Neural cell (in vitro differentiated cells): ENCODE measurements around the gene RNGTT. TPM values are rescaled to one million over a fixed set of nuclear protein-coding genes. Genes with fewer than 3 reads are reported as not detected.

Source experiments
- H2AFZ ChIP-seq: fragments of 200-600, 300-800 bp; sonication (generic), shearing (Covaris generic); 2 replicates; pipeline ENCODE4 v1.6.0; 2014; ENCODE audit warnings: low read depth, mild to moderate bottlenecking, antibody characterized with exemption, low read length, moderate library complexity
- H3F3A ChIP-seq: fragments of 200-600 bp; shearing (Covaris generic); 2 replicates; pipeline ENCODE4 v1.6.1; 2016; ENCODE audit warnings: mild to moderate bottlenecking, moderate library complexity, mixed read lengths, antibody characterized with exemption, low read length; ENCODE audit not compliant: insufficient read depth, poor library complexity, severe bottlenecking
- H3K27ac ChIP-seq: fragments of 200-600, 300-800 bp; sonication (generic), shearing (Covaris generic); 2 replicates; pipeline ENCODE4 v1.5.1; 2014; ENCODE audit warnings: mild to moderate bottlenecking, low read length, moderate library complexity
- H3K27me3 ChIP-seq: fragments of 300-800, 200-600 bp; sonication (generic), shearing (Covaris generic); 2 replicates; pipeline ENCODE4 v1.6.0; 2014; ENCODE audit warnings: mild to moderate bottlenecking, low read depth, low read length, moderate library complexity; ENCODE audit not compliant: insufficient read depth
- H3K36me3 ChIP-seq: fragments of 300-800, 200-600 bp; sonication (generic), shearing (Covaris generic); 2 replicates; pipeline ENCODE4 v1.5.1; 2014; ENCODE audit warnings: mild to moderate bottlenecking, antibody characterized with exemption, low read length, moderate library complexity; ENCODE audit not compliant: insufficient read depth
- H3K4me2 ChIP-seq: fragments of 300-800, 200-600 bp; sonication (generic), shearing (Covaris generic); 2 replicates; pipeline ENCODE4 v1.6.0; 2014; ENCODE audit warnings: mild to moderate bottlenecking, low read length
- H3K4me3 ChIP-seq: fragments of 300-800, 200-600 bp; sonication (generic), shearing (Covaris generic); 2 replicates; pipeline ENCODE4 v1.5.1; 2014; ENCODE audit warnings: mild to moderate bottlenecking, low read length, moderate library complexity
- H3K79me2 ChIP-seq: fragments of 200-600 bp; shearing (Covaris generic); replicated peaks from 2 replicates; pipeline ENCODE4 v1.6.0; 2014; ENCODE audit warnings: mild to moderate bottlenecking, low read length, moderate library complexity; ENCODE audit not compliant: insufficient read depth
- H3K9ac ChIP-seq: fragments of 300-800, 200-600 bp; sonication (generic), shearing (Covaris generic); 2 replicates; pipeline ENCODE4 v1.6.1; 2016; ENCODE audit warnings: mild to moderate bottlenecking, low read length, mixed read lengths
- H3K9me2 ChIP-seq: fragments of 200-600 bp; shearing (Covaris generic); 2 replicates; pipeline ENCODE4 v1.6.1; 2016; ENCODE audit warnings: mild to moderate bottlenecking, low read length, mixed read lengths; ENCODE audit not compliant: insufficient read depth
- H3K9me3 ChIP-seq: fragments of 200-600, 300-800 bp; sonication (generic), shearing (Covaris generic); 2 replicates; pipeline ENCODE4 v1.6.1; 2016; ENCODE audit warnings: mild to moderate bottlenecking, mixed run types, low read length, moderate library complexity, mixed read lengths
- H4K20me1 ChIP-seq: fragments of 200-600 bp; shearing (Covaris generic); 2 replicates; pipeline ENCODE4 v1.6.1; 2016; ENCODE audit warnings: mild to moderate bottlenecking, mixed run types; ENCODE audit not compliant: insufficient read depth
- CTCF ChIP-seq: fragments of 450-650 bp; IDR thresholded peaks from 2 replicates; pipeline ENCODE4 v1.5.1; 2014; ENCODE audit warnings: antibody characterized with exemption, mild to moderate bottlenecking, moderate library complexity; ENCODE audit not compliant: poor library complexity, severe bottlenecking
- EP300 ChIP-seq: fragments of 450-650 bp; conservative IDR thresholded peaks from 2 replicates; pipeline ENCODE4 v1.6.1; 2014; ENCODE audit warnings: antibody characterized with exemption, mild to moderate bottlenecking, moderate library complexity; ENCODE audit not compliant: poor library complexity, severe bottlenecking
- EZH2 ChIP-seq: fragments of 200-600, 300-800 bp; shearing (Covaris generic), sonication (generic); IDR thresholded peaks from 2 replicates; pipeline ENCODE4 v1.6.1; 2014; ENCODE audit warnings: antibody characterized with exemption, low read length, borderline replicate concordance, mild to moderate bottlenecking; ENCODE audit not compliant: insufficient read depth, poor library complexity, severe bottlenecking
- MXI1 ChIP-seq: fragments of 450-650 bp; conservative IDR thresholded peaks from 2 replicates; pipeline ENCODE4 v1.6.1; 2014; ENCODE audit warnings: antibody characterized with exemption, mild to moderate bottlenecking; ENCODE audit not compliant: poor library complexity, severe bottlenecking
- POLR2AphosphoS5 ChIP-seq: IDR thresholded peaks from 2 replicates; pipeline ENCODE4 v1.6.1; 2012
- RAD21 ChIP-seq: fragments of 450-650 bp; conservative IDR thresholded peaks from 2 replicates; pipeline ENCODE4 v1.6.1; 2014; ENCODE audit warnings: antibody characterized with exemption, mild to moderate bottlenecking, moderate library complexity
- SMC3 ChIP-seq: fragments of 450-650 bp; conservative IDR thresholded peaks from 2 replicates; pipeline ENCODE4 v1.6.1; 2014; ENCODE audit warnings: antibody characterized with exemption, mild to moderate bottlenecking, moderate library complexity; ENCODE audit not compliant: poor library complexity
- polyA plus RNA-seq: library from polyadenylated mRNA; depleted of rRNA; stranded (reverse); fragments of >200 nt; gene quantifications from 2 replicates; pipeline ENCODE4 v1.2.3, GENCODE V29; 2014
- TF ChIP-seq, protein P1 (sequence below): IDR thresholded peaks from 2 replicates; pipeline ENCODE4 v1.6.1; 2012; ENCODE audit warnings: borderline replicate concordance

RNGTT gene
- polyA plus RNA-seq, 1 donor from 2014 or later = 28.3 TPM

DNA sequence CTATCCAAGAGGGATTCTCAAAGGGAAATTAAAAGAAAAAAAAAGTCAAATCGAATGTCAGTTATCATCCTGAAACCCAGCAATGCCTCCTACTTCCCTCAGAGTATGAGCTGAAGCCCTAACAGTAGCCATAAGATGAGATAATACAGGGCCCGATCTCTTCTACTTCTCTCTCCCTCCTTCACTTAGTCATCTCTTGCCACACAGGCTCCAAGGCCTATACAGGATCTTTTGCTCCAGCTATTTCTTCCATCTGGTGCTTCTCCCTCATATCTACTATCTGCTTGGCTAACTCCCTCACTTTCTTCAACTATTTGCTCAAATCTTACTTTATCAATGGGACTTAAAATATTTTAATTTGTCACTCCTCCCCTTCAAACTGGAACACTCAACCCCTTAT lies 215.3 kb downstream of the RNGTT start:
- H3K4me2 ChIP-seq = no peak overlapping the region
- H3K4me3 ChIP-seq = no peak overlapping the region

GRCh38 chr6:88741939-88742338 lies 221.5 kb downstream of the RNGTT start:
- no peaks in the 10 kb centered on the region for H3K9me3 ChIP-seq
- no peaks in the 10 kb centered on the region for H3K27me3 ChIP-seq
- H3K9ac ChIP-seq = no peak overlapping the region
- no peaks in the 10 kb centered on the region for H3K79me2 ChIP-seq
- no peak overlapping the region for H3K27ac ChIP-seq
- no peak for TF ChIP-seq EP300
- TF ChIP-seq POLR2AphosphoS5 = no peak
- TF ChIP-seq RAD21 = no peak
- no peak for TF ChIP-seq EZH2
- TF ChIP-seq SMC3 = no peak
- no peak for TF ChIP-seq MXI1
- no peak for TF ChIP-seq CTCF
- H4K20me1 ChIP-seq = no peaks in the 10 kb centered on the region
- no peak overlapping the region for H2AFZ ChIP-seq
- no peaks in the 10 kb centered on the region for H3F3A ChIP-seq
- H3K4me2 ChIP-seq = no peak overlapping the region
- H3K9me2 ChIP-seq = no peaks in the 10 kb centered on the region
- H3K4me3 ChIP-seq = no peak overlapping the region
- H3K36me3 ChIP-seq = no peaks in the 10 kb centered on the region

More for the DNA sequence above, 215.3 kb downstream of the RNGTT start:
- Histone ChIP-seq H3K36me3 (no peaks in the 10 kb centered on the region), H3K9me2 (no peaks in the 10 kb centered on the region), H3K27ac (no peak overlapping the region), H2AFZ (no peak overlapping the region), H3K9ac (no peak overlapping the region), H3K9me3 (no peaks in the 10 kb centered on the region), H3K27me3 (no peaks in the 10 kb centered on the region), H3F3A (no peaks in the 10 kb centered on the region), H4K20me1 (no peaks in the 10 kb centered on the region), H3K79me2 (no peaks in the 10 kb centered on the region)
- TF ChIP-seq CTCF (no peak), EP300 (no peak)
- TF ChIP-seq, protein P1, sequence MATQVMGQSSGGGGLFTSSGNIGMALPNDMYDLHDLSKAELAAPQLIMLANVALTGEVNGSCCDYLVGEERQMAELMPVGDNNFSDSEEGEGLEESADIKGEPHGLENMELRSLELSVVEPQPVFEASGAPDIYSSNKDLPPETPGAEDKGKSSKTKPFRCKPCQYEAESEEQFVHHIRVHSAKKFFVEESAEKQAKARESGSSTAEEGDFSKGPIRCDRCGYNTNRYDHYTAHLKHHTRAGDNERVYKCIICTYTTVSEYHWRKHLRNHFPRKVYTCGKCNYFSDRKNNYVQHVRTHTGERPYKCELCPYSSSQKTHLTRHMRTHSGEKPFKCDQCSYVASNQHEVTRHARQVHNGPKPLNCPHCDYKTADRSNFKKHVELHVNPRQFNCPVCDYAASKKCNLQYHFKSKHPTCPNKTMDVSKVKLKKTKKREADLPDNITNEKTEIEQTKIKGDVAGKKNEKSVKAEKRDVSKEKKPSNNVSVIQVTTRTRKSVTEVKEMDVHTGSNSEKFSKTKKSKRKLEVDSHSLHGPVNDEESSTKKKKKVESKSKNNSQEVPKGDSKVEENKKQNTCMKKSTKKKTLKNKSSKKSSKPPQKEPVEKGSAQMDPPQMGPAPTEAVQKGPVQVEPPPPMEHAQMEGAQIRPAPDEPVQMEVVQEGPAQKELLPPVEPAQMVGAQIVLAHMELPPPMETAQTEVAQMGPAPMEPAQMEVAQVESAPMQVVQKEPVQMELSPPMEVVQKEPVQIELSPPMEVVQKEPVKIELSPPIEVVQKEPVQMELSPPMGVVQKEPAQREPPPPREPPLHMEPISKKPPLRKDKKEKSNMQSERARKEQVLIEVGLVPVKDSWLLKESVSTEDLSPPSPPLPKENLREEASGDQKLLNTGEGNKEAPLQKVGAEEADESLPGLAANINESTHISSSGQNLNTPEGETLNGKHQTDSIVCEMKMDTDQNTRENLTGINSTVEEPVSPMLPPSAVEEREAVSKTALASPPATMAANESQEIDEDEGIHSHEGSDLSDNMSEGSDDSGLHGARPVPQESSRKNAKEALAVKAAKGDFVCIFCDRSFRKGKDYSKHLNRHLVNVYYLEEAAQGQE = no peak
